Fibroblast of peridontal ligament (primary cell): Measurements from ENCODE around the gene PCCA.
"Not testable (repeated sequence)": the region's sequence is repeated elsewhere in the genome, so short reads cannot be mapped to it uniquely, and the experiment has no call there.

ENCODE experiments used
- DNase-seq: peaks from one replicate; pipeline ENCODE4 v3.0.0-alpha.2; 2010; ENCODE audit errors: extremely low read depth

The PCCA gene

DNA sequence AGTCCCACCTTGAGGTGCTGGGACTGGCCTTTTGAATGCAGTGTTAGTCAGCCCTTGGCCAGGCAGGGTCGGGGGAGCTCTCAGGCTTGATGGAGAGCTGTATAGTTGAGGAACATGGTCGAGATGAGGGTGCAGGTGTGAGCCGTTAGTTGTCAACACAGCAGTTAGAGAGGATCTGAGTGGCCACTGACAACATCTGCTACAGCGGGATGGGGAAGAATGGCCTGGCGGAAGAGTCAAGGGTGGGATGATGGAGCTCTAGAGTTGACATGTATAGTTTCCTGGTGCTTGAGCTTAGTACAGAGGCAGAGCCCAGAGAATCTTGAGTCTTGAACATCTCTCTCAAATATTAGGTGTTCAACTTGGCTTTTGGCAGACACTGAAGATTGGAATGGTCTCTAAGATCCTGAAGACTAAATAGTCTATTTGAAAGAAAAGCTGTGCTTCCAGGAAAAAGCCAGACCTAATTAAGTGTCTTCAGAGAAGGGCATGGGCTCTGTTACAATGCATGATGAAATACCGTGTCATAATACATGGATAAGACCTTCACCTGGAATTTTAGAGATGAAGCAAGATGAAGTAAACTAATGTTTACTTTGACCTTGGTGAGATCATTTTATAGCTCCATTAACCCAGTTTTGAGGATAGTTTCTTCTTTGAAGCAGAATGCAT is 9.7 kb downstream of the PCCA start:
- DNase-seq = no peak

DNA sequence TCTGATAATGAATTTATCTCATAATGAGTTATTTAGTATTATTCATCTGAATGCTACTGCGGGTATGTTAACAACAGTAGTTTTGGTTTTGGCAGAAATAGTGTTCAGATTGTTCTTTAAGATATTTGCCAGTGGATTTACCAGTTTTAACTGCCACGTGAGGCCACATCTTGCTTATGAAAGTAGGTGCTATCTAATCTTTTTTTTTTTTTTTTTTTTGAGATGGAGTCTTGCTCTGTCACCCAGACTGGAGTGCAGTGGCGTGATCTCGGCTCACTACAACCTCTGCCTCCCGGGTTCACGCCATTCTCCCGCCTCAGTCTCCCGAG is 10.2 kb downstream of the PCCA start:
- not testable (repeated sequence) for DNase-seq

DNA sequence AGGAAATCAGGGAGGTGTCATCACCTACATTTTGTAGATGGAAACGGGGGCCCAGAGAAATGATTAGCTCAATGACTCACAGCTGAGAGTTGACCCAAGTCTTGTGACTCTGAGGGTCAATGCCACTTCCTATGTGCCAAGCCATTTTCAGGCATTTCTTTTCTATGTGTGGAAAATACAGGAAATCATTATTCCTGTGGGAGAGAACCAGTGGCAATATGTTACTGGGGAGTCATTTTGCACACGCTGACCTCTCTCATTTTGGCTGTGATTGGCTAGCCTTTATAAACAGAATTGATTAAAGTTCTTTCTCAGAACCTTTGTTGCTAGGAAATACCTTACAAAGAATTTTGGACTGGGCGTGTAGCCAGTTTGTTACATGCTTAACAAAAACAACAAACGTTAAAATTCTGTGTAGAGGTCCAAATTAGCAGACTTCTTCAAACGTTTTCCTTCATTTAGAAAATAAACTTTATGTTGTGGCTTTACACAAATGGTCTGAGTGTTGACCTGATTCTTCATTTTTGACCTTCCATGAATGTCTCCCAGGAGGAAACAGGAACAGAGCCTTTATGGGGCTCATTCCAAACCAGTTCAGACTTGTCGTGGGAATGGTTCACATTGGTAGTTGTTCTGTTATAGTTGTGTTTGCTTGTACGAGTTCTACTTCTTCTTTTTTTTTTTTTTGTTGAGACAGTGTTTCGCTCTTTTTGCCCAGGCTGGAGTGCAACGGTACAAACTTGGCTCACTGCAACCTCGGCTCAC is 11.4 kb downstream of the PCCA start:
- peak; percentile 99 for DNase-seq

- DNase-seq = no peak
Observed at GRCh38 chr13:100102042-100102441, 13.1 kb downstream of the PCCA start.

DNA sequence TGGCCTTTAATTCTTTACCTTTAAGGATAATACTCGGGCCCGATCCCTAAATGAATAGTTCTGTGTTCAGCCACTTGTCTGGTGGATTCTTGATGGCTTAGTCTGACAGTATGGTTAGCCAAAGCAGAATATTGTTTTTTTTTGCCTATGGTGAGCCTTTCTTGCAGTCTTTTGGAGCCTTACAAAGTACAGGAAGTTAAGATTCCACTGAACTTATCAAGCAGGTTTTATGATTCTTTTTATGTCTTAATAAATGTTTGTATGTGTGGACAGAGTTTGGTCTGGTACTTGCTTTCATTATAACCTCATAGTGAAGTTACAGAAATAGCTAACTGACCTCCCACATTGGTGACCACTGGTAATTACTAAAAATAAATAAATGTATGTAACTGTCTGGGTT is 17.1 kb downstream of the PCCA start:
- no peak for DNase-seq

- no peak for DNase-seq
Observed at GRCh38 chr13:100106705-100107104, 17.8 kb downstream of the PCCA start.

DNA sequence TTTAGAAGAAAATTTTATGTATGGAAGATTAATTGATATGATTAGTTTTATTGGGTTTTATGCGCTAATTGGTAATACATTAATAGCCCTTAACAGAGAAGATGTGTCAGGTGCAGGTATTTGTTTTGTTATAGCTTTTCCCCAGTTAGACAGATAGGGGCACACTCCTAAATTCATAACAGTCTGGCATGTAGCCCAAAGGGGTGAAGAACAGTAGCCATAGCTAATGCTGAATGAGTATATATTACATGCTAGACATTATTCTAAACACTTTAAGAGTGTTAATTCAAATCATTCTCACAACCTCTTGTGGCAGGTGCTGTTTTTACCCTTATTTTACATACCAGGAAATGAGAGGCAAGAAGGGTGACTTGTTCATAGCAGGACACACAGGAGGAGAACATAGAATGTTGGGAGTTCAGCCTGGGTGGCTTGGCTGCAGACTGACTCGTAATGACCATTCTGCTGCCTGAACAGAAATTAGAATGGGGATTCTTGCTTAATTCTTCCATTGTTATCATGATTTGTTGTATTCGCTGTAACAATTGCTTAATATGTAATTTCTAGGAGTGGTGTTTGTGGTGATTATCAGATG is 20.1 kb downstream of the PCCA start:
- DNase-seq = no peak

DNA sequence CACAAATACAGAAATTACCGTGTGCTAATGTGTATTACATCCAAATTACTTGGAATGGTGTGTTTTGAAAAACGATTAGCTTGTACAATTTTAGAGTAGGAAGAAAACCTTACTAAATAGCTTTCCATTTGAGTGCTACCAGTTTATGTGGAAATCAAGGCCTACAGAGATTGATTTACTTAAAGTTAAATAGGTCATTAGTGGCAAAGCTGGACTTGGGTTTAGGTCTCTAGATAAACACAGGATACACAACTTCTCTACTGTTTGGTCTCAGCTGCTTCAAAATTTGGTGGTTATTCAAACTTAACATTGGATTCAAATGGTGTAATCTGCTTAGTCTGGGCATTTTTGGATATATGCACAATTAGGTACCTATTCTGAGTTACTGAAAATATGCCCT is 21.4 kb downstream of the PCCA start:
- DNase-seq = no peak

- no peak for DNase-seq
Observed at GRCh38 chr13:100112186-100112838, 23.4 kb downstream of the PCCA start.

DNA sequence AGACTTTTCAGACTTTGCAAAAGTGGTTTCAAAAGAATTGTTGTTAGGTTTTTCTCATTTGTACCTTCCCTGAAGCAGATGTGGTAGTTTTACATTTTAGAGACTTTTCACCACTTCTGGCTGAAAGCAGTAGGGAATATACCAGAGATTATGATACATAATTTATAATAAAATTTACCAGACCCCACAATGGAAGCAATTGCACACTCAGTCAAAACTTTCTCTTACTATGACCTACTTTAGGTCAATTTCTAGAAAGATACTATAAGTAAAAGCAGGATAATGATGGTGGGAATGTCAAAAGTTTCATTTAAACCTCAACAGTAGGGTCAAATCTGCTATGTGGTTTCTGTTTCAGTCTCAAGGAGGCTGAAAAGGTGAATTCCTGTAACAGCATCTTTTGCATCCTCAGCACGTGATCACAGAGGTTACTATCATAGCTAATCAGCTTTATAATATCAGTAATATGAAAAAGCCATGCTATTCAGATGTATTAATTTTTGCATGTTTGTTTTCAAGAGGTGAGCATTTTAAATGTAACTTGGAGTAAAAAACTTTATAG is 26.9 kb downstream of the PCCA start:
- DNase-seq = no peak

DNA sequence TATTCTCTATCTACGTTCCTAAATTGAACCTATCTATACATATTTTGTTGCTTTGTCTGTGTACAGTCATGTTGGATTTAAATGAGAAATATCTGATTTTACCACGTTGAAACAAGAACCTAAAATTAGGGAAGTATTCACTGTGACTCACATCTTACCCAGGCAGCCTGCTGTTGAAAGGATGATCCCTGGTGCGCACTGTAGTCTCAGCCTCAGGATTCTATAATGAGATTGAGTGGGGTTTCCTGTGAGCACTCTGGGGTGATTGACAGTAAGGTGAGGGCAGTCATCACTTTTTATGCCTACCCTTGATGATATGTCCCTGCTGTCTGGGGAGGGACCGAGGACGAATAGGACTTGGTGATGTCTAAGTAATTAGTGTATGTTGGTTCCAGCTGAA is 35.4 kb downstream of the PCCA start:
- DNase-seq = peak; percentile 54

DNA sequence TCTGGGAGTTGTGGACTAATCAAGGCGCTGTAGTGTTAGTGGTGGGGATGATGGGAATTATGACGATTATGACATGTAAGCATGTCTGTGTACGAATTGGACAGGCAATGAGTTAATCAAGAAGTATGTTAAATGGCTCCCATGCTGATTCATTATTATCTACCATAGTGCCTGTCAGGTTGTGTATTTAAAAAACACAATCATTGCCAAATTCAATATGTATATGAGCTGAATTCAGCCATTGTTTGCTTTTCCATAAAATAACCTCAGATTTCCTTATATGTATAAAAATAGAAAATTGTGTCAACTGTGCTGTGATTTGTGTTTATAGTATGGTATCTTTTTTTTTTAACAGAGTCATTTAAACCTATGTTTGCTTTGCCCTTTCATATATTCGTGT is 37.1 kb downstream of the PCCA start:
- no peak for DNase-seq

GRCh38 chr13:100128373-100128772 is 39.5 kb downstream of the PCCA start:
- DNase-seq = no peak

DNA sequence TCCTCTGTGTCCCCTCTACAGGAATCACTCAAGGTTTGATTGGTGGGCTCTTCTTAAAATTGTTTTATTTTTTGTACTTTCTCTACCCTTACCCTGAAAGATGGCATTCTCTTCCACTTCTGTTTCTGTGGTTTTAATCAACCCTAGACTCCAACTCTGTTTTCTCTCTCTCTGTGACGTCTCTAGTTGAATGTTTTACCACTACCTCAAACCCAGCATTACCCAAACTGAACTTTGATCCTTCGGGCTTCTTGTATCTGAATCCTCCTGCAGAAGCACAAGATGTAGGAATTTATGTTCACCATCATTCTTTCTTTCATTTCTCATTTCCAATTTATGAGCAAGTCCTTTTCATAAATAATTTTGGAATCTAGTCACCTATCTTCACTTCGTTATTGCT is 39.9 kb downstream of the PCCA start:
- no peak for DNase-seq

DNA sequence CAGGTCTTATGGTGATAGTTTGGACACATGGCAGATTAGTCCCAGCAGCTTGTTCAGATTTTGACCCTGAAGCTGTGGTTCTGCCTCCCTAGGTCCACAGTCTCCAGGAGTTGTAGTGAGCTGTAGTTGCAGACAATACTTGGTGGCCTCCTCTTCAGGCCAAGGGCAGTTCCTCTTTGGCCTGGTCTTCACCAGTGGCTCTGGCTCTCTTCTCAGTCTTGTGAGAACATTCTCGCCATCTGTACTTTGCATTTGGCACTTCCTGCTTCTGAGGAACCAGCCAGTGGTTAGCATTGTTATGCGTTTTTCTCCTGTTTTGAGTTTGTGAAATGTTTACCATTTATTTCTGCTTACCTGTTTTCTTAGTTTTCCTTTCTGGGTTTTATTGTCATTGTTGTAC is 40.7 kb downstream of the PCCA start:
- no peak for DNase-seq

DNA sequence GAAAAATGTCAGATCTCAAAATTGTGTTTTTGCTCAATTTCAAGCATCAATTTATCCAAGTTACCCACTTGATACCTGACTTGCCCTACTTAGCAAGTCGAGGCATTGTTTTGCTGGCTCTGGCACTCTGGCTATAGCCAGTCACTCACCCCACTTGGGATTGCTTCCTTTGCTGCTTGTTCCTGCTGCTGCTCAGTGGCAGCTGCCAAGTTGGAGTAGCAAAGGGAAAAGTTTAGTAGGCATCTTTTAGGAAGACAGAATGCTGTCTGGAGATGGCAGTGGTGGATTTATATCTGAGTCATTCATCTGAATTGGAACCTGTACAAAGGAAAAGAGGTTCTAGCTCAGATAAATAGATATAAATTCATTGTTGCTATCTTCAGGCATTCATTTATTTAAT is 41.2 kb downstream of the PCCA start:
- DNase-seq = peak; percentile 27

- no peak for DNase-seq
Observed at GRCh38 chr13:100130930-100131511, 42.1 kb downstream of the PCCA start.

- DNase-seq = peak; percentile 61
Observed at GRCh38 chr13:100131863-100132574, 43.1 kb downstream of the PCCA start.

GRCh38 chr13:100138859-100139491 is 50.1 kb downstream of the PCCA start:
- no peak for DNase-seq

DNA sequence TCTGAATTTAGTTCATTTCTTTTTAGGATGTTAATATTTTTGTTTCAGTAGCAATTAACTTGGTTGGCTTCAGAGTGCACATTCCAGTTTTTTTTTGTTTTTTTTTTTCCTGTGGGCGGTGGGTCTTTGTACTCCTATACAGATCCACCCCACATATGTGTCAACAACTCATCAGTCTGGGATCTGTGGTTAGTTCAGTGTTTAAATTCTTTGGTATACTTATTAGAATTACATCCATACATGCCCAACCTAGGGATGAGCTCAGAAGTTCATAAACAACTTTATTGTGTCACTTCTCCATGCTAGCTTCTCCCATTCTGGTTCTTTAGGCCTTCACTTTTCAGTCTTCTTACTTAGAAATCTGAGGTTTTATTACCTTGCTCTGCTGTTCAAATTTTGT is 50.9 kb downstream of the PCCA start:
- DNase-seq = peak; percentile 46

DNA sequence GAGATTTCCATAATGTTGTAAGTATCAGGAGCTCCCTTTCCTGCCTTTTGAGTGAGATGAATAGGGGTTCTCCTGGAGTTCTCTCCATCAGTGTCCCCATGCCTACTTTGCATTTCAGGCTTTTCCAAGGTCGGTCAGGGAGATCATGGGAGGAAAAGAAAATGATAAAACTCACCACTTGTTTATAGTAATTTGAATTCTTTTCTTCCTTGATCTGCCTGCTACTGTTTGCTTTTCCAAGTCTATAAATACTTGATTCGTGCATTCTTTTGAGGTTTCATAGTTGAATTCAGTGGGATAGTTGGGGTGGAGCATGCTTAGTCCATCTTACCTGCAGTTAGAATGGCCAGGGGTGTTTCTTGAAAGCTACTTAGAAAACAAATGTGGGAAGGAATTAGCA is 51.5 kb downstream of the PCCA start:
- no peak for DNase-seq
